Right lobe of liver (tissue), 4 donors: ENCODE data around the gene TBC1D19.

ENCODE experiments used
- POLR2A ChIP-seq: fragments of 450-650 bp; IDR thresholded peaks from one replicate; pipeline ENCODE4 v1.6.1; 2017; ENCODE audit warnings: antibody characterized with exemption, mild to moderate bottlenecking
- TF ChIP-seq, protein P1 (sequence below), 4 donors: fragments of 200-600 bp in 3 of 4; fragments of 450-650 bp in 1 of 4; IDR thresholded peaks; one replicate each; pipeline versions ENCODE4 v1.5.1 to v1.8.0; 2016 to 2022; ENCODE audit warnings: antibody characterized with exemption in 4 of 4, mild to moderate bottlenecking in 2 of 4
- donor health status: DM: no; HTN: no; CAD: no.
- donor health status: DM: no; HTN: no; CAD: no.
- donor health status: DM: no; HTN: yes; CAD: no.

GRCh38 chr4:26724534-26724933 lies 140.7 kb downstream of the TBC1D19 start:
- TF ChIP-seq, protein P1, sequence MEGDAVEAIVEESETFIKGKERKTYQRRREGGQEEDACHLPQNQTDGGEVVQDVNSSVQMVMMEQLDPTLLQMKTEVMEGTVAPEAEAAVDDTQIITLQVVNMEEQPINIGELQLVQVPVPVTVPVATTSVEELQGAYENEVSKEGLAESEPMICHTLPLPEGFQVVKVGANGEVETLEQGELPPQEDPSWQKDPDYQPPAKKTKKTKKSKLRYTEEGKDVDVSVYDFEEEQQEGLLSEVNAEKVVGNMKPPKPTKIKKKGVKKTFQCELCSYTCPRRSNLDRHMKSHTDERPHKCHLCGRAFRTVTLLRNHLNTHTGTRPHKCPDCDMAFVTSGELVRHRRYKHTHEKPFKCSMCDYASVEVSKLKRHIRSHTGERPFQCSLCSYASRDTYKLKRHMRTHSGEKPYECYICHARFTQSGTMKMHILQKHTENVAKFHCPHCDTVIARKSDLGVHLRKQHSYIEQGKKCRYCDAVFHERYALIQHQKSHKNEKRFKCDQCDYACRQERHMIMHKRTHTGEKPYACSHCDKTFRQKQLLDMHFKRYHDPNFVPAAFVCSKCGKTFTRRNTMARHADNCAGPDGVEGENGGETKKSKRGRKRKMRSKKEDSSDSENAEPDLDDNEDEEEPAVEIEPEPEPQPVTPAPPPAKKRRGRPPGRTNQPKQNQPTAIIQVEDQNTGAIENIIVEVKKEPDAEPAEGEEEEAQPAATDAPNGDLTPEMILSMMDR (IDR thresholded peaks at IDR 0.05): no peak
- TF ChIP-seq POLR2A: no peak
